ENCODE results near the gene UXT. TPM values are rescaled to one million over a fixed set of nuclear protein-coding genes. Genes with fewer than 3 reads are reported as not detected.

Gene UXT
- total and polyA plus RNA-seq, 9 of the 15 experiments (the other 6 are each of a cell fraction or from before 2014, with no cell fraction given), result 141 to 300 (median 204) TPM

GRCh38 chrX:47650164-47651042 is 8.6 kb downstream of the UXT start, which contains the start of gene ELK1 (continued):
- TF ChIP-seq MNT (conservative IDR thresholded peaks at IDR 0.05) (peak; percentile 80 to 91), KAT7 (CRISPR knock-in tag; IDR thresholded peaks at IDR 0.05; ENCODE audit: borderline replicate concordance) (no peak), TRIM28 (IDR thresholded peaks at IDR 0.05) (no peak), GATA2 (CRISPR knock-in tag; IDR thresholded peaks at IDR 0.05) (no peak), KDM5B (IDR thresholded peaks at IDR 0.05; ENCODE audit: insufficient replicate concordance, low read depth, low read length) (peak; percentile 36), LEF1 (IDR thresholded peaks at IDR 0.05) (no peak), BDP1 (IDR thresholded peaks at IDR 0.05; ENCODE audit: insufficient read depth, insufficient read length) (no peak), L3MBTL2 (IDR thresholded peaks at IDR 0.05) (peak; percentile 66), USF1 (CRISPR knock-in tag; IDR thresholded peaks at IDR 0.05) (peak; percentile 93), SAFB (IDR thresholded peaks at IDR 0.05; ENCODE audit: borderline replicate concordance, low read depth, low read length) (no peak), ZNF274 (IDR thresholded peaks at IDR 0.05; ENCODE audit: borderline replicate concordance, low read depth, low read length) (no peak), LARP7 (IDR thresholded peaks at IDR 0.05) (no peak)
- TF ChIP-seq, protein P1, sequence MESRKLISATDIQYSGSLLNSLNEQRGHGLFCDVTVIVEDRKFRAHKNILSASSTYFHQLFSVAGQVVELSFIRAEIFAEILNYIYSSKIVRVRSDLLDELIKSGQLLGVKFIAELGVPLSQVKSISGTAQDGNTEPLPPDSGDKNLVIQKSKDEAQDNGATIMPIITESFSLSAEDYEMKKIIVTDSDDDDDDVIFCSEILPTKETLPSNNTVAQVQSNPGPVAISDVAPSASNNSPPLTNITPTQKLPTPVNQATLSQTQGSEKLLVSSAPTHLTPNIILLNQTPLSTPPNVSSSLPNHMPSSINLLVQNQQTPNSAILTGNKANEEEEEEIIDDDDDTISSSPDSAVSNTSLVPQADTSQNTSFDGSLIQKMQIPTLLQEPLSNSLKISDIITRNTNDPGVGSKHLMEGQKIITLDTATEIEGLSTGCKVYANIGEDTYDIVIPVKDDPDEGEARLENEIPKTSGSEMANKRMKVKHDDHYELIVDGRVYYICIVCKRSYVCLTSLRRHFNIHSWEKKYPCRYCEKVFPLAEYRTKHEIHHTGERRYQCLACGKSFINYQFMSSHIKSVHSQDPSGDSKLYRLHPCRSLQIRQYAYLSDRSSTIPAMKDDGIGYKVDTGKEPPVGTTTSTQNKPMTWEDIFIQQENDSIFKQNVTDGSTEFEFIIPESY (CRISPR knock-in tag; IDR thresholded peaks at IDR 0.05), result no peak
- TF ChIP-seq, protein P2, sequence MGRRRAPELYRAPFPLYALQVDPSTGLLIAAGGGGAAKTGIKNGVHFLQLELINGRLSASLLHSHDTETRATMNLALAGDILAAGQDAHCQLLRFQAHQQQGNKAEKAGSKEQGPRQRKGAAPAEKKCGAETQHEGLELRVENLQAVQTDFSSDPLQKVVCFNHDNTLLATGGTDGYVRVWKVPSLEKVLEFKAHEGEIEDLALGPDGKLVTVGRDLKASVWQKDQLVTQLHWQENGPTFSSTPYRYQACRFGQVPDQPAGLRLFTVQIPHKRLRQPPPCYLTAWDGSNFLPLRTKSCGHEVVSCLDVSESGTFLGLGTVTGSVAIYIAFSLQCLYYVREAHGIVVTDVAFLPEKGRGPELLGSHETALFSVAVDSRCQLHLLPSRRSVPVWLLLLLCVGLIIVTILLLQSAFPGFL (CRISPR knock-in tag; IDR thresholded peaks at IDR 0.05), result no peak
- TF ChIP-seq, protein P3, sequence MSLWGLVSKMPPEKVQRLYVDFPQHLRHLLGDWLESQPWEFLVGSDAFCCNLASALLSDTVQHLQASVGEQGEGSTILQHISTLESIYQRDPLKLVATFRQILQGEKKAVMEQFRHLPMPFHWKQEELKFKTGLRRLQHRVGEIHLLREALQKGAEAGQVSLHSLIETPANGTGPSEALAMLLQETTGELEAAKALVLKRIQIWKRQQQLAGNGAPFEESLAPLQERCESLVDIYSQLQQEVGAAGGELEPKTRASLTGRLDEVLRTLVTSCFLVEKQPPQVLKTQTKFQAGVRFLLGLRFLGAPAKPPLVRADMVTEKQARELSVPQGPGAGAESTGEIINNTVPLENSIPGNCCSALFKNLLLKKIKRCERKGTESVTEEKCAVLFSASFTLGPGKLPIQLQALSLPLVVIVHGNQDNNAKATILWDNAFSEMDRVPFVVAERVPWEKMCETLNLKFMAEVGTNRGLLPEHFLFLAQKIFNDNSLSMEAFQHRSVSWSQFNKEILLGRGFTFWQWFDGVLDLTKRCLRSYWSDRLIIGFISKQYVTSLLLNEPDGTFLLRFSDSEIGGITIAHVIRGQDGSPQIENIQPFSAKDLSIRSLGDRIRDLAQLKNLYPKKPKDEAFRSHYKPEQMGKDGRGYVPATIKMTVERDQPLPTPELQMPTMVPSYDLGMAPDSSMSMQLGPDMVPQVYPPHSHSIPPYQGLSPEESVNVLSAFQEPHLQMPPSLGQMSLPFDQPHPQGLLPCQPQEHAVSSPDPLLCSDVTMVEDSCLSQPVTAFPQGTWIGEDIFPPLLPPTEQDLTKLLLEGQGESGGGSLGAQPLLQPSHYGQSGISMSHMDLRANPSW (CRISPR knock-in tag; IDR thresholded peaks at IDR 0.05), result no peak
- TF ChIP-seq, protein P4, sequence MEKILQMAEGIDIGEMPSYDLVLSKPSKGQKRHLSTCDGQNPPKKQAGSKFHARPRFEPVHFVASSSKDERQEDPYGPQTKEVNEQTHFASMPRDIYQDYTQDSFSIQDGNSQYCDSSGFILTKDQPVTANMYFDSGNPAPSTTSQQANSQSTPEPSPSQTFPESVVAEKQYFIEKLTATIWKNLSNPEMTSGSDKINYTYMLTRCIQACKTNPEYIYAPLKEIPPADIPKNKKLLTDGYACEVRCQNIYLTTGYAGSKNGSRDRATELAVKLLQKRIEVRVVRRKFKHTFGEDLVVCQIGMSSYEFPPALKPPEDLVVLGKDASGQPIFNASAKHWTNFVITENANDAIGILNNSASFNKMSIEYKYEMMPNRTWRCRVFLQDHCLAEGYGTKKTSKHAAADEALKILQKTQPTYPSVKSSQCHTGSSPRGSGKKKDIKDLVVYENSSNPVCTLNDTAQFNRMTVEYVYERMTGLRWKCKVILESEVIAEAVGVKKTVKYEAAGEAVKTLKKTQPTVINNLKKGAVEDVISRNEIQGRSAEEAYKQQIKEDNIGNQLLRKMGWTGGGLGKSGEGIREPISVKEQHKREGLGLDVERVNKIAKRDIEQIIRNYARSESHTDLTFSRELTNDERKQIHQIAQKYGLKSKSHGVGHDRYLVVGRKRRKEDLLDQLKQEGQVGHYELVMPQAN (IDR thresholded peaks at IDR 0.05; ENCODE audit: borderline replicate concordance), result peak; percentile 75
